Suprapubic skin (tissue), 3 donors: ENCODE results near the gene MT1A.

Source experiments
- EP300 ChIP-seq: sonication (generic); formaldehyde crosslinking; IDR thresholded peaks from one replicate; pipeline ENCODE4 v1.6.1; 2017; ENCODE audit warnings: antibody characterized with exemption
- POLR2A ChIP-seq, 2 donors: fragments of 450-650 bp; IDR thresholded peaks; one replicate each; pipeline ENCODE4 v1.6.1; 2017; ENCODE audit warnings: antibody characterized with exemption in 2 of 2, mild to moderate bottlenecking in 2 of 2, moderate library complexity in 2 of 2
- TF ChIP-seq, protein P1 (sequence below), 2 donors: fragments of 200-600 bp in 1 of 2; fragments of 450-650 bp in 1 of 2; sonication (generic) in 1 of 2; IDR thresholded peaks; one replicate each; pipeline ENCODE4 v1.5.1; 2016 to 2019; ENCODE audit warnings: antibody characterized with exemption in 2 of 2, mild to moderate bottlenecking in 1 of 2, moderate library complexity in 1 of 2

DNA sequence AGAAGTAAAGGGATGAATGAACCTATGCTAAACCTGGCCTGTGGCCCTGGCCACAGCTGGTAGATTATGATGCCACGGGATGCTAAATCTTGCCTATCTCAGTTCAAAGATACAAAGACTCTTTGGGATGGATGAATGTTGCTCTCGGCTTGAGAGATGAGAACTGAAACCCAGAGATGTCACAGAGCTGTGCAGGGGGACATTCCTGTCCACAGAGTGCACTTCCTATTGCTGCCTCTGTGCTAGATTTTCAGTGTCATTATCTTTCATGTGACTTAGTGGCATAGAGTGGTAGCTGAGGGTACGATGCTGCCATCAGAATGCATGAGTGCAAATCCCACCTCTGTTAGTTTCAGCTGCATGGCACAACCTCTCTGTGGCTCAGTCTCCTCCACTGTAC, 8.3 kb upstream of the MT1A start:
- no peak for TF ChIP-seq EP300
- TF ChIP-seq POLR2A (IDR thresholded peaks at IDR 0.05), result no peak
- TF ChIP-seq, protein P1, sequence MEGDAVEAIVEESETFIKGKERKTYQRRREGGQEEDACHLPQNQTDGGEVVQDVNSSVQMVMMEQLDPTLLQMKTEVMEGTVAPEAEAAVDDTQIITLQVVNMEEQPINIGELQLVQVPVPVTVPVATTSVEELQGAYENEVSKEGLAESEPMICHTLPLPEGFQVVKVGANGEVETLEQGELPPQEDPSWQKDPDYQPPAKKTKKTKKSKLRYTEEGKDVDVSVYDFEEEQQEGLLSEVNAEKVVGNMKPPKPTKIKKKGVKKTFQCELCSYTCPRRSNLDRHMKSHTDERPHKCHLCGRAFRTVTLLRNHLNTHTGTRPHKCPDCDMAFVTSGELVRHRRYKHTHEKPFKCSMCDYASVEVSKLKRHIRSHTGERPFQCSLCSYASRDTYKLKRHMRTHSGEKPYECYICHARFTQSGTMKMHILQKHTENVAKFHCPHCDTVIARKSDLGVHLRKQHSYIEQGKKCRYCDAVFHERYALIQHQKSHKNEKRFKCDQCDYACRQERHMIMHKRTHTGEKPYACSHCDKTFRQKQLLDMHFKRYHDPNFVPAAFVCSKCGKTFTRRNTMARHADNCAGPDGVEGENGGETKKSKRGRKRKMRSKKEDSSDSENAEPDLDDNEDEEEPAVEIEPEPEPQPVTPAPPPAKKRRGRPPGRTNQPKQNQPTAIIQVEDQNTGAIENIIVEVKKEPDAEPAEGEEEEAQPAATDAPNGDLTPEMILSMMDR (IDR thresholded peaks at IDR 0.05), result no peak
